Epithelial cell of proximal tubule (primary cell): ENCODE results near the gene RGS9. TPM values are rescaled to one million over a fixed set of nuclear protein-coding genes. Genes with fewer than 3 reads are reported as not detected.

Experiments
- DNase-seq: peaks from one replicate; pipeline ENCODE4 v3.0.0-alpha.2; 2011; ENCODE audit warnings: low read depth
- H3K4me3 ChIP-seq: 2 replicates; pipeline ENCODE4 v1.5.1; 2011; ENCODE audit warnings: low read depth, mild to moderate bottlenecking, low read length
- total RNA-seq: library from RNA; depleted of rRNA; stranded (reverse); fragments of >200 nt; gene quantifications from 2 replicates; pipeline ENCODE4 v1.2.3, GENCODE V29; 2015
- TF ChIP-seq, protein P1 (sequence below): conservative IDR thresholded peaks from 2 replicates; pipeline ENCODE4 v1.5.1; 2012; ENCODE audit warnings: low read depth, mild to moderate bottlenecking, low read length

The RGS9 gene
- total RNA-seq, 1 donor from 2014 or later, result 5.2 TPM

DNA sequence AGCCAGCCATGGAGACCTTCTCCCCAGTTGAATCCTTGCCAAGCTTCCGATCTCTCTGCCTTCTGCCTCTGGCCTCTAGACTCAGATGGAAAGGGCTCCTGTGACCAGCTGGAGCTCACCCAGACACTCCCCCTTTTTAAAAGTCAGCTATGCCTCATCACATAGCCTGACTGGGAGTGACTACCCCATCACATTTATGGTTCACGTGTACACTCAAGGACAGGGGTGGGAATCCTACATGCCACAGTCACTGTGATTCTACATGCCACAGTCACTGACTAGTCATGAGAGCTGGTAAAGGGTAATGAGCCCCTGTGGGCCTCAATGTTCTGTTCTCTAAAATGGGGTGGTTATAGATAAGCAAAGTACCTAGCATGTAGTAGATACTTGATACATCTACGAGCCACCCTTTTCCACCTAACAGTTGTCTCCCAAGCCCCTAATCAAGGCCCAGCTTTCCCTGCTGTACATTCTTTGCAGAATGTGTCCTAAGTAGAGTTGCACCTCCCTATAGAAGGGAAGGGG, 85.1 kb downstream of the RGS9 start:
- no peak overlapping the region for H3K4me3 ChIP-seq
- no peak for DNase-seq
- TF ChIP-seq, protein P1, sequence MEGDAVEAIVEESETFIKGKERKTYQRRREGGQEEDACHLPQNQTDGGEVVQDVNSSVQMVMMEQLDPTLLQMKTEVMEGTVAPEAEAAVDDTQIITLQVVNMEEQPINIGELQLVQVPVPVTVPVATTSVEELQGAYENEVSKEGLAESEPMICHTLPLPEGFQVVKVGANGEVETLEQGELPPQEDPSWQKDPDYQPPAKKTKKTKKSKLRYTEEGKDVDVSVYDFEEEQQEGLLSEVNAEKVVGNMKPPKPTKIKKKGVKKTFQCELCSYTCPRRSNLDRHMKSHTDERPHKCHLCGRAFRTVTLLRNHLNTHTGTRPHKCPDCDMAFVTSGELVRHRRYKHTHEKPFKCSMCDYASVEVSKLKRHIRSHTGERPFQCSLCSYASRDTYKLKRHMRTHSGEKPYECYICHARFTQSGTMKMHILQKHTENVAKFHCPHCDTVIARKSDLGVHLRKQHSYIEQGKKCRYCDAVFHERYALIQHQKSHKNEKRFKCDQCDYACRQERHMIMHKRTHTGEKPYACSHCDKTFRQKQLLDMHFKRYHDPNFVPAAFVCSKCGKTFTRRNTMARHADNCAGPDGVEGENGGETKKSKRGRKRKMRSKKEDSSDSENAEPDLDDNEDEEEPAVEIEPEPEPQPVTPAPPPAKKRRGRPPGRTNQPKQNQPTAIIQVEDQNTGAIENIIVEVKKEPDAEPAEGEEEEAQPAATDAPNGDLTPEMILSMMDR, result no peak

DNA sequence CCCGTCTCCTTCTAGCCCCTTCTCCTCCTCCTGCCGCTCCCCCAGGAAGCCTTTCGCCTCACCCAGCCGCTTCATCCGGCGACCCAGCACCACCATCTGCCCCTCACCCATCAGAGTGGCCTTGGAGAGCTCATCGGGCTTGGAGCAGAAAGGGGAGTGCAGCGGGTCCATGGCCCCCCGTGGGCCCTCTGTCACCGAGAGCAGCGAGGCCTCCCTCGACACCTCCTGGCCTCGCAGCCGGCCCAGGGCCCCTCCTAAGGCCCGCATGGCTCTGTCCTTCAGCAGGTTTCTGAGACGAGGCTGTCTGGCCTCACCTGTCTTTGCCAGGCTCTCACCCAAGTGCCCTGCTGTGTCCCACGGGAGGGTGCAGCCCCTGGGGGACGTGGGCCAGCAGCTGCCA, 87.9 kb downstream of the RGS9 start:
- DNase-seq, result no peak
- no peak overlapping the region for H3K4me3 ChIP-seq
- TF ChIP-seq, protein P1, result no peak

DNA sequence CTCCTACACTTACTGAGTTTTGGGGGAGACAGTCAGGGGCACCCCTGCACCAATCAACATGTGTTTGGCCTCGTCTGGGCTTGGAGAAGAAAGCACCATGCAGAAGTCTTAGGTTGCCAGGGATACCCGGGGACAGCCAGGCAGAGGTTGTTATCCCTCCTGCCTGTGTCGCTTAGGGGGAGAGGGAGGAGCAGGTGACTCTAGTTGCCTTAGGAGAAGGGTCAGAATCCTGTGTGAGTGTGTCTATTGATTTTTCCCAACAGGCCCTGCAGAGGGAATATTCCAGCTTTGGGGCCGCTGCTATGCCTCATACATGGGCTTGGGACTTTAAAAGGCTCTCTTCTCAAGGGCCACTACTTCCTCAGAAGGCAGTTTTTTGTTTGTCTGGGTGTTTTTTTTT, 89.1 kb downstream of the RGS9 start:
- H3K4me3 ChIP-seq, result no peak overlapping the region
- TF ChIP-seq, protein P1, result no peak

DNA sequence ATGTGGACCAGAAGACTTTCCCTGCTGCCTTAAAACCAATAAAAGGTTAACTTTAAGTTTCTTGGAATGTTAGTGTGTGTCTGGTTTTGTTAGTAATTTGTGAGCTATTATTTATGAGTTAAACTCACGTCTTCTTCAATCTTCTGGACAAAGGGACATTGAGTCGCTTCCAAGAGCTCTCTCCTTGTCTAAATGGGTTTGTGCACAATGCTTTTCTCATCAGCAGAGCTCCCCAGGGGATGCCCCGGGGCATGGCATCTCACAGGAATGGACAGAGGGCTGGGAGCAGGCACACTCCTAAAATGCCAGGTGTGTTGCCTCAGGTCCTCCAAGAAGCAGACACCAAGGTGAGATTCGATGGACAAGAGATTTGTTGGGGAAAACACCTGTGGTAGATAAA, 90.5 kb downstream of the RGS9 start:
- H3K4me3 ChIP-seq, result no peak overlapping the region
- no peak for DNase-seq
- TF ChIP-seq, protein P1, result no peak

More for the DNA sequence above, 89.1 kb downstream of the RGS9 start:
- DNase-seq, result no peak

DNA sequence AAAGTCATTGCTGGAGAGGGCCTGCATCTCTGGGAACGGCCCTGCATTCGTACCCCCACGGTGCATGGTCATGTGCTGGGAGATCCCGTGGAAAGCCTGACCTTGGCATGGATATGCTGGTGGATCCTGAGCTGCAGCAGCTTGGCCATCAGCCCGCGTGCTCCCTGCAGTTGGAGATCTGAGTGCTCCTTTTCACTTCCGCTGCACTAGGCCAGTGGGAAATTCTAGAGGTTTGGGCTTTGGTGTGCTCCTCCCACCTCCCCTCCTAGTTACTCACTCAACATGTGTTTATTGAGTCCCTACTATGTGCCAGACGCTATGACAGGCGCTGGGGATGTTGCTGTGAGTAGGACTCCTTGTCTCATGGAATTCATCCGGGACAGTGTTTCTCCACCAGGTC, 91.1 kb downstream of the RGS9 start:
- DNase-seq, result no peak
- TF ChIP-seq, protein P1, result no peak
- no peak overlapping the region for H3K4me3 ChIP-seq

DNA sequence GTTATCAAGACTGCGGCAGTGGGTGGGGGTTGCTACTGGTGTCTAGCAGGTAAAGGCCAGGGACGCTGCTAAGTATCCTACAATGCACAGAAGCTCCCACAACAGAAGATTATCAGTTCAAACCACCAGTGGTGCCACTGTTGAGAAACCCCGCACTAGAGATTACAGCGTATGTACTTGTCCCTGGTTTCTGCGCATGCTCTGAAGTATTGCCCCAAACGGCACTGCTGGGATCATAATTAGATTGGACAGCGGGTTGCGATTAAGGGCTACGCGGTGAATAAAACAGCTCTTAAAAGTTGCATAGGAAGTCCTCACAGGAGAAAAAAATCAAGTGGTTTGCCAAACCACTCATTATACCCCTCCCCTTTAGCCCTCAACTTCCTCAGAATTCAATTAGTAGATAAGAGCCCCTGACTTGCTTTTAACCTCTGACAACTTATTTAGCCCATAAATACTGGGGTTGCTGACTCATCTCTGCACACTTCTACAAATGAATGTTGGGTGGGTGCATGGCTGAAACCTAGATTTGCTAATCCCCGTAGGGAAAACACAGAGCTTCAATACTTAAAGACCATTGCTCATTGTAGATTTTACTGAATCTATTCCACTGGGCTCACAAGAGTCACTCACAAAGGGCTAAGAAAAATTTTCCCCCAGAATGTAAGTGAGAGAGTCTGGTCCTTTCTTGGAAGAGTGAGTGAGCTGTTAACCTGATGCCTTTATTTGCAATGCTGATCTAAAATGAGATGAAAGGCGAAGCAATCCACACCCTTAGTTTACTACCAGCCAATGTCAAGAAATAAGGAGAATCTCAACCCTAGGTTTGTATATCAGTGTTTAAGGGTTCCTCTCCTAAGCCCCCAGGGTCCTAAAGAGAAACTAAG, 91.8 kb downstream of the RGS9 start:
- DNase-seq, result no peak
- no peak overlapping the region for H3K4me3 ChIP-seq
- TF ChIP-seq, protein P1, result no peak
